ENCODE results near the gene PPP1R9A. TPM values are rescaled to one million over a fixed set of nuclear protein-coding genes. Genes with fewer than 3 reads are reported as not detected.

The PPP1R9A gene
- 10 to 100 TPM; 15.1 to 29.4 TPM for total RNA-seq

GRCh38 chr7:94907026-94907810 lies at the start of gene PPP1R9A:
PPP1R9A (plus strand) TSS chr7:94907594; CDS start chr7:94910114, 2,520 bp downstream.
- H3K4me3 ChIP-seq: peak within 1 kb of the TSS; percentile 36 to 52
- 27% methylated on average over 24 of the region's 36 CpGs for WGBS
- H3K4me1 ChIP-seq (replicated peaks): no peaks in the 10 kb centered on the region
- peak within 1 kb of the TSS; percentile 67 to 68 for H3K27ac ChIP-seq
- intact Hi-C loops (cut with DNase I): no loop called here
- H3K27me3 ChIP-seq (replicated peaks; ENCODE audit: insufficient read depth): no peaks in the 10 kb centered on the region
- H3K36me3 ChIP-seq: no peaks in the 10 kb centered on the region
- DNase-seq (ENCODE audit: low spot score): peak; percentile 16
- H3K9me3 ChIP-seq: no peaks in the 10 kb centered on the region
- TF ChIP-seq, protein P1, sequence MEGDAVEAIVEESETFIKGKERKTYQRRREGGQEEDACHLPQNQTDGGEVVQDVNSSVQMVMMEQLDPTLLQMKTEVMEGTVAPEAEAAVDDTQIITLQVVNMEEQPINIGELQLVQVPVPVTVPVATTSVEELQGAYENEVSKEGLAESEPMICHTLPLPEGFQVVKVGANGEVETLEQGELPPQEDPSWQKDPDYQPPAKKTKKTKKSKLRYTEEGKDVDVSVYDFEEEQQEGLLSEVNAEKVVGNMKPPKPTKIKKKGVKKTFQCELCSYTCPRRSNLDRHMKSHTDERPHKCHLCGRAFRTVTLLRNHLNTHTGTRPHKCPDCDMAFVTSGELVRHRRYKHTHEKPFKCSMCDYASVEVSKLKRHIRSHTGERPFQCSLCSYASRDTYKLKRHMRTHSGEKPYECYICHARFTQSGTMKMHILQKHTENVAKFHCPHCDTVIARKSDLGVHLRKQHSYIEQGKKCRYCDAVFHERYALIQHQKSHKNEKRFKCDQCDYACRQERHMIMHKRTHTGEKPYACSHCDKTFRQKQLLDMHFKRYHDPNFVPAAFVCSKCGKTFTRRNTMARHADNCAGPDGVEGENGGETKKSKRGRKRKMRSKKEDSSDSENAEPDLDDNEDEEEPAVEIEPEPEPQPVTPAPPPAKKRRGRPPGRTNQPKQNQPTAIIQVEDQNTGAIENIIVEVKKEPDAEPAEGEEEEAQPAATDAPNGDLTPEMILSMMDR (IDR thresholded peaks at IDR 0.05): peak in 2 of 4 experiments; percentile 21 to 36
- TF ChIP-seq POLR2A (IDR thresholded peaks at IDR 0.05): no peak

GRCh38 chr7:94871132-94871531 lies 36.3 kb upstream of the PPP1R9A start:
- no peak overlapping the region for H3K4me3 ChIP-seq
- no peaks in the 10 kb centered on the region for H3K9me3 ChIP-seq
- intact Hi-C loops (cut with DNase I): no loop called here
- H3K4me1 ChIP-seq (replicated peaks): no peaks in the 10 kb centered on the region
- DNase-seq (ENCODE audit: low spot score): no peak
- no peak overlapping the region for H3K27ac ChIP-seq
- TF ChIP-seq POLR2A (IDR thresholded peaks at IDR 0.05) (no peak), POLR2AphosphoS5 (IDR thresholded peaks at IDR 0.05) (no peak)
- TF ChIP-seq, protein P1 (IDR thresholded peaks at IDR 0.05): no peak
- peaks cover 2% of the 10 kb centered on the region for H3K27me3 ChIP-seq (replicated peaks; ENCODE audit: insufficient read depth)
- no peaks in the 10 kb centered on the region for H3K36me3 ChIP-seq

DNA sequence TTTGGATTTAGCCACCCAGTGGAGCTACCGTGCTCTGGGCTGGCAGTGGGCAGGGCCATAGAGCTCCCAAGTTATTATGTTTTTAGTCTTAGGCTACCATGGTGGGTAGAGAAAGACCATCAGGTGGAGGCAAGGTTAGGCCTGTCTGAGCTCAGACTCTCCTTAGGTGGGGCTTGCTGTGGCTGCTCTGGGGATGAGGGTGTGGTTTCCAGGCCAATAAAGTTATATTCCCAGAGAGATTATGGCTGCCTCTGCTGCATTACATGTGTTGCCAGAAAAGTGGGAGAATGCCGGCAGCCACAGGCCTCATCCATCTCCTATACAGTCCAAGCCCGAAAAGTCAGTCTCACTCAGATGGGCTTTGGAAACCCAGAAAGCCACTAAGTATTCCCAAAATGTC lies 34.2 kb upstream of the PPP1R9A start:
- H3K36me3 ChIP-seq: no peaks in the 10 kb centered on the region

DNA sequence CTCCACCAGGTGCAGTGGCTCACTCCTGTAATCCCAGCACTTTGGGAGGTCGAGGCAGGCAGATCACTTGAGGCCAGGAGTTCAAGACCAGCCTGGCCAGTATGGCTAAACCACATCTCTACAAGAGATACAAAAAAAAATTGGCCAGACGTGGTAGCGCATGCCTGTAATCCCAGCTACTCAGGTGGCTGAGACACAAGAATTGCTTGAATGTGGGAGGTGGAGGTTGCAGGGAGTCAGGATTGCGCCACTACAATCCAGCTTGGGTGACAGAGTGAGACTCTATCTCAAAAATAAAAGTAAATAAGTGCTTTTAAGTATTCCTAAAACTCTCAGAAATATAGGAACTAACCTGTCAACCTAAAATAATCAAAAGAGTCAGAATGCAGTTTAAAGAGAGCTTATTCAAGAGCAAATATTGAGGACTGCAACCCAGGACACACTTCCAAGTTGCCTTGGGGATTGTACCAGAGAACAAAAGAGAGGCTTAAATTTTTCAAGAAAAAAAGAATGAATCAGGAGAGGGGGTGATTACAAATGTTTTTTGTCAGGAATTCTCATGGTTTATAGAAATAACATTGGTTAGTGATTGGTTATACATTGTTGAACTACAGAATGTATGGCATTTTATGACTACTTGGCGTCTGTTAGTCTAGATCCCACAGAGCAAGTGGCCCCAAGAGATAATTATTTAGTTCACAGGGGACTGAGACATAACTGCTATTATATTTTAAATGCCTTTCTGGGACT lies 33.2 kb upstream of the PPP1R9A start:
- Histone ChIP-seq H3K36me3 (no peaks in the 10 kb centered on the region), H3K27ac (no peak overlapping the region), H3K9me3 (no peaks in the 10 kb centered on the region), H3K4me3 (no peak overlapping the region), H3K4me1 (replicated peaks) (no peaks in the 10 kb centered on the region), H3K27me3 (replicated peaks; ENCODE audit: insufficient read depth) (peaks cover 2% of the 10 kb centered on the region)
- TF ChIP-seq, protein P1 (IDR thresholded peaks at IDR 0.05): no peak
- TF ChIP-seq POLR2AphosphoS5 (IDR thresholded peaks at IDR 0.05) (no peak), POLR2A (IDR thresholded peaks at IDR 0.05) (no peak)
- DNase-seq (ENCODE audit: low spot score): no peak
- intact Hi-C loops (cut with DNase I): no loop called here
- WGBS: 53% methylated on average over 5 of the region's 5 CpGs

More for the DNA sequence above, 34.2 kb upstream of the PPP1R9A start:
- Histone ChIP-seq H3K4me1 (replicated peaks) (no peaks in the 10 kb centered on the region), H3K27me3 (replicated peaks; ENCODE audit: insufficient read depth) (peaks cover 2% of the 10 kb centered on the region), H3K27ac (no peak overlapping the region), H3K4me3 (no peak overlapping the region), H3K9me3 (no peaks in the 10 kb centered on the region)
- intact Hi-C loops (cut with DNase I): no loop called here
- DNase-seq (ENCODE audit: low spot score): no peak
- TF ChIP-seq POLR2AphosphoS5 (IDR thresholded peaks at IDR 0.05) (no peak), POLR2A (IDR thresholded peaks at IDR 0.05) (no peak)
- TF ChIP-seq, protein P1 (IDR thresholded peaks at IDR 0.05): no peak
- 90% methylated on average over 3 of the region's 3 CpGs for WGBS

Measured in prostate gland (tissue), 2 donors.